SK-N-DZ (cell line): ENCODE results near the gene SPTBN2.
"Not testable (repeated sequence)": the region's sequence is repeated elsewhere in the genome, so short reads cannot be mapped to it uniquely, and the experiment has no call there.

ENCODE experiments used
- DNase-seq: peaks from one replicate; pipeline ENCODE4 v3.0.0-alpha.2; 2015; ENCODE audit warnings: low spot score

SPTBN2 gene

GRCh38 chr11:66724167-66724566 is 4.8 kb downstream of the SPTBN2 start:
- DNase-seq: not testable (repeated sequence)

GRCh38 chr11:66723693-66724092 is 5.3 kb downstream of the SPTBN2 start:
- DNase-seq: no peak

GRCh38 chr11:66722745-66723651 is 6.0 kb downstream of the SPTBN2 start:
- no peak for DNase-seq

GRCh38 chr11:66721939-66722338 is 7.1 kb downstream of the SPTBN2 start:
- DNase-seq: no peak

GRCh38 chr11:66720899-66721470 is 8.0 kb downstream of the SPTBN2 start:
- no peak for DNase-seq

GRCh38 chr11:66720223-66720898 is 8.7 kb downstream of the SPTBN2 start:
- no peak for DNase-seq

GRCh38 chr11:66719111-66719872 is 9.7 kb downstream of the SPTBN2 start:
- no peak for DNase-seq

GRCh38 chr11:66718320-66718971 is 10.6 kb downstream of the SPTBN2 start:
- DNase-seq: no peak

- DNase-seq: no peak
Measured at GRCh38 chr11:66717925-66718319, 11.1 kb downstream of the SPTBN2 start.

GRCh38 chr11:66716996-66717395 is 12.0 kb downstream of the SPTBN2 start:
- DNase-seq: no peak

GRCh38 chr11:66715346-66716085 is 13.5 kb downstream of the SPTBN2 start:
- DNase-seq: no peak

GRCh38 chr11:66713746-66714480 is 15.1 kb downstream of the SPTBN2 start:
- no peak for DNase-seq

GRCh38 chr11:66710384-66710930 is 18.6 kb downstream of the SPTBN2 start:
- DNase-seq: no peak

GRCh38 chr11:66708701-66709100 is 20.3 kb downstream of the SPTBN2 start:
- no peak for DNase-seq

GRCh38 chr11:66708094-66708493 is 20.9 kb downstream of the SPTBN2 start:
- no peak for DNase-seq

- DNase-seq: no peak
Measured at GRCh38 chr11:66707486-66707885, 21.5 kb downstream of the SPTBN2 start.

GRCh38 chr11:66706989-66707388 is 22.0 kb downstream of the SPTBN2 start:
- no peak for DNase-seq

GRCh38 chr11:66705587-66706335 is 23.3 kb downstream of the SPTBN2 start:
- DNase-seq: no peak
